HG03095 (cell line): ENCODE results near the gene TOR4A.

Source experiments
- ATAC-seq: cut with Tn5 transposase; IDR thresholded peaks from one replicate; pipeline ENCODE4 v1.9.1; 2021; ENCODE audit warnings: moderate library complexity; ENCODE audit not compliant: unreplicated experiment

The TOR4A gene

DNA sequence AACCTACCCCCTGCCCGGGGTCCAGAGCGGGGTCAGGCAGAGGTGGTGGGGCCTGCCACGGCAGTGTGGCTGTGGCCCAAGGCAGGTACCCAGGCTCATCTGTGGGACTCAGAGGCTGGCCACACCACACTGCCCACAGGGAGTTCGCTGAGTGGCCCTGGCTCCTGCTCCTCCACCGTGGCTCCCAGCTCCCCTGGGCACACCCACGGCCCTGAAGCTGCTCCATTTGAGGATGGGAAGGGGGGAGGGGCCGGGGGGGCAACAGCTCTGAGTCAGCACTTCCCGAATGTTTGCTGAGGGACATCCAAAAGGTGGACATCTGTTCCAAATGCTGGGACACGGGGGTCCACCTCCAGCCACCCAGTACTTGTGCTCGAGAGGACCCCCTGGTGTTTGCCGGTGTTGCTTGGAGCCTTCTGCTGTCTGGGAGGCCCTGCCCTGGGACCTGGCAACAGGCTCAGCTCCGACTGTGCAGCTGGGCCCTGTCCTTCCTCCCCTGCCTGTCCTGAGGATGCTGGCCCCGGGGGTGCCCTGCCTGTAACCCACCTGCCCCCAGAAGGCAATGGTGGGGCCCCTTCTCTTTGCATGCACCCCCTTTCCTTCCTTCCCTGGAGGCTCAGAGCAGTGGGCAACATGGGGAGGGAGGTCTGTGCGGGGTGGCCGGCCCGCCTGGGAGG is 27.0 kb downstream of the TOR4A start:
- ATAC-seq: no peak

DNA sequence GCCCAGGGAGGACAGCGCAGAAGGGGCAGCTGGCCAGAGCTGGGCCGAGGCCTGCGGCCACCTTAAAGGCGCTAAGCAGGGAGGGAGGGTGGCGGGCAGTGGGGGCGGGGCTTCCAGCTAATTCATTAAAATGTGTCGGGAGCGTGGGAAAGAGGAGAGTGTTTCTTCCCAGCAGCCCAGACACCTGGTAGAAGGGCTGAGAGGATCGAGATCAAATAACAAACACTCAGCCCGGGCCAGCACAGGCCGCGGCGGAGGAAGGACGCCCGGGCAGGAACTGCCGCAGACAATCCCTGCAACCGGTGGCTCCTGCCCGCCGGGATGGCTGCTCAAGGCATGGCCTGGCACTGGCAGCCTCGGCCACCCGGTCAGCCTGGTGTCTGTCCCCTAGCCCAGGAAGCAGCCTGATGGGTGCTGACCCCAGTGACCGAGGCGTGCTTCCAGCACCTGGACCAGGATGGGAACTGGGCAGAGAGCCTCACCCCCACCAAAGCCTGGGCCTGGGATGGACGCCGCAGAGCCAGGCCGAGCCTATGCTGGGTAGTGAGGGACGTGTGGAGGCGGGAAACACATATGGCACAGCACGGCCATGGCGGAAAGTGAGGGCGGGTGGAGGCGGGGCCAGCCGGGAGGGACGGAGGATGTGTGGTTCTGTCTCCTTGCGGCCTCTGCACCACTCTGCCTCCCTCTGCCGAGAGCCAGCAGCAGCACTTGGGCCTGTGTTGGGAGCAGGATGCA is 27.7 kb downstream of the TOR4A start:
- no peak for ATAC-seq

DNA sequence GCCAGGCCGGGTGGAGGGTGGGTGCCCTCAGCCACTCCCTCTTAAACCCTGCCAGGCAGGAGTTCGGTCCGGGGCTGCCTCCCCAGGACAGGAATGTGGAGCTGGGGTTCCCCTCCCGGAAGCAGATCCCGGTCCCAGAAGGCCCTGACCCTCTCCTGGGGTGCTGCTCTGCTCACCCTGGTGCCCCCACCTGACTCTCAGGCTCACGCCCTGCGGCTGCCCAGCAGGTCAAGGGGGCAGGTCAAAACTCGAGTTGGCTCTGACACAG is 28.2 kb downstream of the TOR4A start:
- ATAC-seq: no peak

DNA sequence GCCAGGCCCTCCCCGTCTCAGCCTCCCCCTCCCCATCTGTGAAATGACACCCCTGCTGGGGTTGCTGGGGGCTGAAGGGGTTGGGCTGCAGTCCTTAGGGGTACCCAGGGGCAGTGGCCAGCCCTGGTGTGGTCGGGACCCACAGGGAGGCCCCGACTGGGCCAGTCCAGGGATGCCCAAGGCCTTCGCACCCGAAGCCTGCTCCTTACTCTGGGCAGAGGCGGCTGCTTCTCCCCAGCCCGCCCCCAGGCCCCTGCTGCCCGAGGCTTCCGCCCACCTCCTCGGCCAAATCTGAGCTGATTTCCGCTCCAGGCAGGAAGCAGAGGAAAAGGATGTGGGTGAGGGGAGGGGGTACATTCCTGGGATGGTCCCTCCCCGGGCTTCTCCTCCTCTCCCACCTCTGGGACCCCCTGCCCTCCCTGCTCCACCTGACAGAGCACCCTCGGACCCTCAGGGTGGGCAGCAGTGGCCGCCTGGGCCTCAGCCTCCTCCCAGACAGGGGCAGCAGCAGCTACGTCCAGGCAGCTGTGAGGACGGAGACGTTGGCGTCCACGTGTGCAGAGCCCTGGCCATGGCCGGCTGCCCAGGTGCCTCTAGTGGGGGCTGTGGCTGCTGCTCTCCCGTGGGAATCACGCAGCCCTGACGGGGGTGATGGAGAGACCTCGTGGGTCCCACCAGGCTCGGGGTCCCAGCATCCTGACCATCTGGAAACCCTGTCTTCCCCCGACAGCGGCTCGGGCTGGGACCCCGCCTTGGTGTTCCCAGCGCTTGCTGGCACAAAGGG is 28.7 kb downstream of the TOR4A start:
- ATAC-seq: no peak

DNA sequence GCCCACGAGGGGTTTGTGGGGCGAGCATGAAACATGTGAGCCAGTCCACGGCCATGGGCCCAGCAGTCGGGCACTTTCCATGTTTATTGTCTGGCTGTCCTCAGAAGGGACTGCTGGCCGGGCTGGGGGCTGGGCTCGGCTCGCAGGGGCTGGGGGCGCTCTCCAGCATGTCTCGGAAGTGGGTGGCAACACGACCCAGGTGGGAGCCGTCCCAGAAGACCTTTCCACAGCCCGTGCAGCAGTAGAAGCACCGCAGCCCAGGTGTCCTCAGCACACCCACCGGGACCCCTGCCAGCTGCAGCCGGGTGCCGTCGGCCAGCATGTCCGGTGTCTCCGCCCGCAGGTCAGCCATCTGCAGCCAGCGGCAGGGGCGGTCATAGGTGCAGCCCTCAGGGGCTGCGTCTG is 29.3 kb downstream of the TOR4A start:
- ATAC-seq: no peak

DNA sequence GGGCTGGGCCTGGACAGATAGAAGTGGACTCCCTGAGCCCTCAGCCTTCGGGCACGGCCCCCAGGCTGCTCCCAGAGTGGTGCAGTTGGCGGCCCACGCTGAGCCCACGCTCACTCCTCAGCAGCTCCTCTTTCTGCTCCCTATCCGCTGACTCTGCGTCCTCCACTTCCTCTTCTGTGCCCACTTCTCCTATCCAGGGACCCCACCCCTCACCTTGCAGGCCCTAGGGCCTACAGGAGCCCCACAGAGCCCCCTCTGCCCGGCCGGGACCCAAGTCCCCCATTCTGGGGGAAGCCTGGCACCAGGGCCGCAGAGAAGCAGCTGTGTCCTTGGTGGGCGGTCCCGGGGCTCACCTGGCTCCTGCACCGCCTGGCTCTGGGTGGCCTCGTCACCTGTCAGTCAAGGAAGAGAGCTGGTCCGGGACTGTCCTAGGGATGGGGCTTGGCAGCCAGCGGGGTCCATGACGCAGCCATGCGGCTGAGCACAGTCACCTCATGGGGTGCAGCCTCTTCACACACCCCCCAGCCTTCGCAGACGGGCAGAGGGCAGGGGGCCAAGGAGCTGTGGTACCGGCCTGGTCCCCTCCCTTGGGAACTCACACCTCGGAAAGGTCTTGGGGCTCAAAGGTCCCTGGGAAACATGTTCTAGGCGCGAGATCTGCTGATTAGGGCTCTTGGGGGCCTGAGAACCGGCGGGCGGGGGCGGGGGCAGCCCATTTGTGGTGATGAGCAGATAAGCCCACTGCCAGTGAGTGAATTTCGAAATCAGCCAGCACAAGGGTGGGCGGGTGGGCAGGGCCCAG is 29.9 kb downstream of the TOR4A start:
- no peak for ATAC-seq

DNA sequence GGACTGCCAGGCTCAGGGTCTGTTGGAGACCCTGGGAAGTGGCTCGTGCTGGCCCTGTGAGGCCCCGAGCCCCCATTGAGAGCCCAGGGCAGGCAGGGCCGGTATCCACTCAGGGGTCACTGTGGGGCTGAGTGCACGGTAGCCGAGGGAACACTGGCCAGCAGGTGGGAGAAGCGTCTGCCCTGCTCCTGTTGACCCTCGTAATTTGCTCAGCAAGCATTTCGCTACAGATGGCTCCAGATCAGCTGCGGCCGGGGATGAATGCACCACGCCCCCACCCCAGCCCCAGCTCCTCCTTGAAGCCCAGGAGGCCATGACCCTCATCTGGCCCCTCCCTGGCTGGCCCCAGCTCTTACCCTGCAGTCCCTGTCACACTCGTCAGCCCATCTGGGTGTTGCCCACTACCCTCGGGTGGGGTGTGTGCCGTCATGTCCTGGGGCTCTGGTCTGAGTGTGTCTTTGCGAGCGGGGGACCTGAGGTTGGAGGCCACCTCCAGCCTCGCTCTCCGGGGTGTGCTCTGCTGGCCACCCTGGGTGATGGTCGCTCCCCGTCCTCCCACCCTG is 30.6 kb downstream of the TOR4A start:
- no peak for ATAC-seq

DNA sequence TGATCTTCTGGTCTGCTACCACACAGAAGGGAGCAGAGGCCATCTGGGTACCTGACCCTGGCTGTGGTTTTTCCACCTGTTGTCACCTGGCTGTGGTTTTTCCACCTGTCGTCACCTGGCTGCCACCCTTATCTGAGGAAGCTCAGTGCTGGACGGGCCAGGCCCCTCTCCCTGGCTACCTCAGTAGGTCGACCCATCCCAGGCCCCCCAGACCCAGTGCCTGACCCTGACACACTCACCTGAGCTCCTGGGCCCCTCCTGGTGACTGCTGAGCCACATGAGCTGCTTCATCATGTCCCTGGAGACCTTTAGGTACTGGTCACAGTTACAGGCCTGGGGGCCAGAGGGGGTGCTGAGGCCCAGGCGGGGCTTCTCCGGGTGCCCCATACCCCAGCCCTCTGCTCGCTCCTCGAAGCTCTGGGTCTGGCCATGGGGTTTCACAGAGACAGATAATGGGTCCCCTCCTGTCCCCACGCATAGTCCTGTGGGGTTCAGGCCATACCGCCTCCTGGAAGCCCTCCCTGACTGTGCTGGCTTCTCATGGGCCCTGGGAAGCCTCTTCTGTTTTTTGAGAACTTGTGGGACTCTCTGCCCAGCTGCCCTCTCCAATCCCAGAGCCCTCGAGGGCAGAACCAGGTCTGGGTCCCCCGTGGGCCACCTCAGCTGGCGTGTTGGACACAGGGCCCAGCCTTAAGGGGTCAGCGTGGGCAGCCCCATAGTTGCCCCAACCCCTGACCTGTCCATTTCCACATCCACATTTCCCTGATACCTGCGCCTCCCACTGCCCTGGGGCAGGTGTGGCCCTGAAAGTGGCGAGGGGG is 32.1 kb downstream of the TOR4A start:
- no peak for ATAC-seq

DNA sequence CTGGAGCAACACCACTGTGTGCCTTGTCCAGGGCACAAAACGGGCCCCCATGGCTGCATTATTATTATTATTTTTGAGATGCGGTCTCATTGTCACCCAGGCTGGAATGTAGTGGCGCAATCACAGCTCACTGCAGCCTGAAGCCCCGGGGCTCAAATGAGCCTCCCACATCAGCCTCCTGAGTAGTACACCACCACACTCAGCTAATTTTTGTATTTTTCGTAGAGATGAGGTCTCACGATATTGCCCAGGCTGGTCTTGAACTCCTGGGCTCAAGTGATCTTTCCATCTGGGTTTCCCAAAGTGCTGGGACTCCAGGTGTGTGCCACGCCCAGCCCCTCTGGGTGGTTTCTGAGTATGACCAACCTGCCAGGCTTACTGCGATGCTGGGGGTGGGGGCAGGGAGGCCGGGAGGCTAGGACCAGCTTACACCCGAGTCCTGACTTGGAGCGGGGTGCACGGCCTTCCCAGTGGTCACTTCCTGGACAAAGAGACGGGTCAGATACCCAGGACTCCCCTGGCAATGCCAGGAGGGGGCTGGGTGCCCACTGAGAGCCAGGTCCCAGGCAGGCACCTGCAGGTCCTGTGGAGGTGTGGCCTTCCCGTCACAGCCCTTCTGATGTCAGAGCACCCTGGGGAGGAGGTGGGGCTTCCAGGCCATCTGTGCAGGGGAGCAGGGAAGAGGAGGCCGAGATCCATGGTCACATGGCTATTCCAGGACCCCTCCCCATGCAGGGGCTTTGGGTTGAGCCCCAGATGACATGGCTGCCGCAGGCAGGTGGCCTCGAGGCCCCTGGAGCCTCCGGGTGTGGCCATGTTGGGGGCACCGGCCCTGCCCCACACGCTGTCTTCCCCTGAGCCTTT is 32.9 kb downstream of the TOR4A start:
- ATAC-seq: no peak

DNA sequence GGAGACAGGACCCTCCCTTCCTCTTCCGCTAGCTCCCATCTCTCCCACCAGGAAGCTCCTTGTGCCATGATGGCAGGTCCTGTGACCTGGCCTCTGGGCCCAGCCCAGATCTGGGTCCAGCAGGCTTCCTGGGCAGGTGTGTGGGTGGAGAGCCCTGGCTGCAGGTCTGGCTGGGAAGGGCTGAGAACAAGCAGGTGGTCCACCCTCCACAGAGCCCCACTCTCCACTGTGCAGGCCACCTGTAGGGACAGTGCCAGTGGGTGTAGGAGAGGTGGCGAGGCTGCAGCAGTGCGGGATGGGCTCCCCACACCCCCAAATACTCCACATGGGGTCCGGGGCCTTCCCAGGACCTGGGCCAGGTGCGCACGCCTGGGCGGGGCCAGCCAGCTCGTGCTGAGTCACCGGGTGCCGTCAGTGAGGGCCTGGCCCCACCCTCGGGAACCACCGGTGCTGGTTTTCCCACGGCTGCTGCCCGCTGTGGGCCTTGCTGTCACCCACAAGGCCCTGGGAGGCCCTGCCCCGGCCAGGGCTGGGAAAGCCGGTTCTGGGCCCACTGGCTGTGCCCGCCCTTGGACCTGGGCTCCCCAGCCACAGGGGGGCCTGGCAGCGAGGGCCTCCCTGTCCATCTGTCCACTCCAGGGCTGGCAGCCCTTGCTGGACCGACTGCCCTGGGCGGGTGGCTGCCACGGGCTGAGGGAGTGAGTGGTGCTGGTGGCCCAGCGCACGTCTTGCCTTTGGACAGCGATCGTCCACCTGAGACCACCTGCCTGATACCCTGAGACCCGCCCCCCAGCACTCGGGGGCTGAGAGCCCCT is 33.9 kb downstream of the TOR4A start:
- ATAC-seq: no peak

DNA sequence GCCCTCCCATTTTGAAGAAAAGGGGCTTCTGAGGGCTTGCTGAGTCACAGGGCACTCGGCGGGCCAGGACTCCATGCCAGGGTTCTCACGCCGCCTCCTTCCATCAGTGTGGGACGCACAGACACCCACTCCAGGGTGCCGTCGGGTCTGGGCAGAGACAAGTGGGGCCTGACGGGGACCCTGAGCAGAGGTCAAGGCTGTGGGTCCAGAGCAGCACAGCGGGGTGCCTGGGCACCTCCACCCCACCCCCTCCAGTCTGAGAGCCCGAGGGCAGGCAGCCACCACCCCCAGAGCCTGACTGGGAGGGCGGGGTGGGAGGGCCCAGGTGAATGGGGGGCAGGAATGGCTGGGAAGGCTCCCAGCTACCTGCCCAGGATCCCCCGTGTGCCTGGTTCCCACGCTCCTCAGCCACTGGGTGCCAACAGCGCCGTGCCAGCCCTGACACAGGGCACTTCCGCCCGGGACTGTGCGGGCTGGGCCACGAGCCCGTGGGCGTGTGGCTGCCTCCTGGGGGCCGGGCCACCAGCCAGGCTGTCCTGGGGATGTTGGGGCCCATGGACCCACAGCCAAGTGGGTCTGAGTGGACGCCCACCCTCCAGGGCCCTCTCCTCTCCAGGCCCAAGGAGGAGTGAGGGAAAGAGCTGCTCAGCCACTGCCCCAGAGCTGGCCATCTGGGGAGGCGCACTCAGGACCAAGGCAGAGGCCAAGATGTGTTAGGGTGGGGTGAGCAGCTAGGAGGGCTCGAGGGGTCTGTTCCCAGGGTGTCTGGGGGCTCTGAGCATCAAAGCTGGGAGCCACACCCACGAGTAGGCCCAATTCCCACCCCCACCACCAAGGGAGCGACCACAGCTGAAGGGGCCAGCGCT is 34.7 kb downstream of the TOR4A start:
- no peak for ATAC-seq

DNA sequence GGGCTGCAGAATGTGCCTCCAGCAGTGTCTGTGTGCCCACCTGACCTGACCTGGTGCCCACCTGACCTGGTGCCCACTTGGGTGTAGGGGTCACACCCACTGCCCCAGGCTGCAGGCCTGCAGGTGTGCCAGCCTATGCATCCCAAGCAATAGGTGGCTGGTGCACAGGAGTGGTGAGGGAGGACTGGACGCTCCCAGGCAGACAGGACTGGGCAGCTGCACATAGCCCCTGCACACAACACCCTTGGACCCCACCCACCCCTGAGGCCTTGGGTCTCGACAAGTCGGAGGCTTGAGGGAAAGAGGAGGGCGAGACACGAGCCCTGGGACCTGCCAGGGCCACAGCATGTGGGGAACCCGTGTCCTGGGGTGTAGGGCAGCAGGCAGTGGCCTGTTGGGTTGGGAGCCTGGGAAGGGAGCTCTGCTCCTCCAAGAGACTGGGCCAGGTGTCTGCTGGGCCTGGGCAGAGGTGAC is 35.4 kb downstream of the TOR4A start:
- no peak for ATAC-seq

DNA sequence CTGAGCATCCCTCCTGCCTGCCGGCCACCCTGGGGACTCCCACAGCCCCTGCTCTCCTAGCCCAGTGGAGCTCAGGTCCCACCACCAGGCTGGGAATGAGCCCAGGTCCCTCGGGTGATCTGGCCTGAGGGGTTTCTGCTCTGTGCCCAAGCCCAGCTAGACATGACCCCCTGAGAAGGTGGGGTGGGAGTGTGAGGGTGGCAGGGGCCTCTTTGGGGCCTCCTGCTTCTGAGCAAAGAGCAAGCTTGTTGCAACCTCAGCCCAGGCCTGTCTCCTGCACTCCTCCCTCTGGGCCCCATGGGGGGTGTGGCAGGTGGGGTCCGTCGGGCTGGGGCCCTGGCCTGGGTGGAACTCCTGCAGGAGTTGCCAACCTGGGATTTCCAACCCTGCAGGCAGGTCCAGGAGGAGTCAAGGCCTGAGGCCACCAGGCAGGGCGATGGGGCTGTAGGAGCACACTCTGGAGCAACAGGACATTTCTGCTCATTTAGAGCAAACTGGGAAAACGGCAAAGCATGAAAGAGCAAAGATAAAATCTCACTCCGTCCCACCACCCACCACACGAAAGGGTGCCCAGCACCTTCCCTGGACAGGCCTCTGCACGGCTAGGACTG is 35.9 kb downstream of the TOR4A start:
- no peak for ATAC-seq

DNA sequence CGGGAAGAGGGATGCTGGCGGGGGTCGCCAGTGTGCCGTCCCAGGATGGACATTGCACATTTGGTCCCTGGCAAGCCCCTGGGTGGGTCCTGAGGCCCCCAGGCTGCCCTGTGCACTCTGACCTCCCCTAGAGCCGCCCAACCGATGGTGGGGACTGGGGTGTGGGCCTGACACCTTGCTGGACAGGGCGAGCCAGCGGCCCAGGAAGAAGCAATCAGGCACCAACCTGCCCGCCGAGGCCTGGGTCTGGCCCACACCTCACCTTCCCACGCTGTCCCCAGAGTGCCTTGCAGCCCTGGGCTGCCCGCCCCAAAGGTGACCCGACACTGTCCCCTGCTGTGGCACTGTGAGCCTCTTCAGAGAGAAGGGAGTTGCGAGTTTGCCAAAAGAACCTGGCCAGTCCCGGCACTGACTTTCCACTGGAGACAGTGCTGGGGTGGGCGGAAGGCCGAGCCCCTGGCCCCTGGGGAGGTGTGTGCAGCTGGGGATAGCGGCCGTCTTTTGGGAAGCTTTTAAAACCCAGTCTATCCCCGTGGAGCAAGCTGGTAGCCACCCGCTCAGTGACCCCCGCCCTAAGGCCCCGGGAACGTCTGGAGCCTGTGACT is 36.5 kb downstream of the TOR4A start:
- no peak for ATAC-seq

DNA sequence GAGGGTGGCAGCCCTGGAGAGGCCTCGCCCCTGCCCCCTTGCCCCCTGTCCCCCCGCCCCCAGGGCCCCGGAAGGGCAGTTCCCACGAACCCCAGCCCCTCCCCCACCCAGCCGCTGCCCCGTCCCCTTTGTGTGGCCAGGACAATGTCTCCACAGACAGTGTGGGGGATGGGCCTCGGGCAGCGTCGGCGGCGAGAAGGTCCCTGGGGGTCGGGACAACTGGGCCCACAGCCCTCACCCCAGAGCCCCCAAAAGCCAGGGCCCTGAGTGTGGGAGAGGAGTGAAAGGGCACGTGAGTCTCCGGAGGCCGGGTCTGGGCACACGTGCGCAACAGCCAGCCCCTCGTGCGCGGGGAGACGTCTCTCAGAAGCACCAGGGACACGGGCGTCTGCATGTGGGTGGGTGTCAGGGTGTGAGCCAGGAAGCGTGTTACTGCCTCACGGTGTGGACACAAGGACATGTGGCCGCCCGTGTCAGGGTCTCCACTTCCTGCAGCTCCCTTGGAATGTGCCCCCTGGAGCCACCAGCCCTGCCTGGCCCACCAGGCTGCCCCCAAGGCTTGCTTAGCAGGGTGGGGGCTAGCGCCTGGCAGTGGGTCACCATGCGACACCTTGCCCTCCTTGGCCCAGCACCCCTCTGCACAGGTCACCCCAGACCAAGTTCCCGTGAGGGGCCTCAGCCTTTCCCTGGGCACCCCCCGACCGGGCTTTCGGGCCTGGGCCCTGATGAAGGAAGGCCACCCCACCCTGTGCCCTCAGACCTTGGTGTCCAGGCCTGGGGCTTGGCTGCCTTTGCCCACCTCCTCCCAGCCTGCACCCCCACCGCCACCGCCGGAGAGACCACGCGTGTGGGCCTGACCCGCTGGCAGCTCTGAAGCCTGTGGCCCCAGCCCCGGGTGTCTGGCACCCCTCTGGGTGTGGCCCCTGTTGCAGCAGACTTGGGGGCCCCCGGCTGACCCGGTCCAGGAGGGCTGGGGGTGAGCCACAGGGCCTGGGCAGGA is 37.3 kb downstream of the TOR4A start:
- ATAC-seq: no peak
